Measurements from ENCODE around the gene PTPRN2.

Gene PTPRN2

DNA sequence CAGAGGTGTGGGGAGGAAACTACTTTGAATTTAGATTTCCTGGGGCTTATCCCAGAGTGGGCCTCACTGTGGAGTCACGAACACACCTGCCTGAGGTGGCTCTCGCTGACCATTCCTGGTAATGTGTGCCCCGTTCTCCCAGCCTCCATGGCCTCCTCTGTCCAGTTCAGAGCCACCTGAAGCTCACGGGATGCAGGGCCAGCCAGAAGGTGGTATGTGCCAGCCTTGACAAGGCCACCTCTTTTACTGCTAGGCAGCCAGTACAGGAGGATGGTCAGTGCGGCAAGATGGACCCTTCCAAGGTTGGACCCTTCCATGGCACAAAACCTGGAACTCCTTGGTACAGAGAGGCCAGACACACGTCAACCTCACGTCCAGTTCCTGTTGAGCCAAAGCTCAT lies 1040.5 kb downstream of the PTPRN2 start:
- H3K27ac ChIP-seq = no peak overlapping the region
- no peak for DNase-seq (ENCODE audit: low read depth, low spot score)

DNA sequence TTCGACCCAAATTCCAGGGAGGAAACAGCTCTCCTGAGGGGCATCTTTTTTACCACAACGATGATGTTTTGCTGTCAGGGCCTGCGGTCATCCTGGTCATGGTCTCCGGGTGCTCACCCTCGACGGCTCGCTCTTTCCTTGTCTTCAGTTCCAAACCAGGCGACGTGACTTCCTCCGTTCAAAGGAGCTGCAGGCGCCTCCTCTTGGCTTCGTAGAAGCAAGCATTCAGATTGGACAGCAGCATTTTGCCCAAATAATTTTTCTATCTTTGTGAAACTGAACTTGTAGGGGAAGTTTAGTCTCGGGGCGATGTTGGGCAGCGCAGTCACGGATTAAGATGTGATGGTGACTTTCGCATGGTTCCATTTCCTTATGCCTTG lies 1042.0 kb downstream of the PTPRN2 start:
- DNase-seq (ENCODE audit: low read depth, low spot score) = no peak
- no peak overlapping the region for H3K27ac ChIP-seq

DNA sequence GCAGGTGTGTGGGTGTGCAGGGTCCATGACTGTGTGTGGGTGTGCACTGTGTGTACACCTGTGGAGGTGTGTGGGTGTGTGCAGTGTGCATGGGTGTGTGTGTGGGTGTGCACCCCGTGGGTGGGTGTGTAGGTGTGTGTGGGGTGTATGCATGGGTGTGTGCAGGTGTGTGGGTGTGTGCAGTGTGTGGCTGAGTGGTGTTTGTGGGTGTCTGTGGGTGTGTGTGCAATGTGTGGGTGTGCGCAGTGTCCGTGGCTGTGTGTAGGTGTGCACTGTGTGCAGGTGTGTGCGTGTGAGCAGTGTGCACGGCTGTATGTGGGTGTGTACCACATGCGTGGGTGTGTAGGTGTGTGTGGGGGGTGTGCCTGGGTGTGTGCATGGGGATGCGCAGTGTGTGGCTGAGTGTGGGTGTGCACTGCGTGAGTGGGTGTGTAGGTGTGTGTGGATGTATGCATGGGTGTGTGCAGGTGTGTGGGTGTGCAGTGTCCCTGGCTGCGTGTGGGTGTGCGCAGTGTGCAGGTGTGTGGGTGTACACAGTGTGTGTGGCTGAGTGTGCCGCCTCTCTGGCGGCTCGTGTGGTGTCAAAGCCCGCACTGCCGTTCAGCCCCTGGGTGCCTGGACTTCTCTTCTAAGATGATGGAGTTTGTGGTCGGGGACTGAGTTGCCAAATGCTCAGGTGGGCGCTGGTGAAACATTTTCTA lies 1042.5 kb downstream of the PTPRN2 start:
- no peak overlapping the region for H3K27ac ChIP-seq
- DNase-seq (ENCODE audit: low read depth, low spot score) = no peak

DNA sequence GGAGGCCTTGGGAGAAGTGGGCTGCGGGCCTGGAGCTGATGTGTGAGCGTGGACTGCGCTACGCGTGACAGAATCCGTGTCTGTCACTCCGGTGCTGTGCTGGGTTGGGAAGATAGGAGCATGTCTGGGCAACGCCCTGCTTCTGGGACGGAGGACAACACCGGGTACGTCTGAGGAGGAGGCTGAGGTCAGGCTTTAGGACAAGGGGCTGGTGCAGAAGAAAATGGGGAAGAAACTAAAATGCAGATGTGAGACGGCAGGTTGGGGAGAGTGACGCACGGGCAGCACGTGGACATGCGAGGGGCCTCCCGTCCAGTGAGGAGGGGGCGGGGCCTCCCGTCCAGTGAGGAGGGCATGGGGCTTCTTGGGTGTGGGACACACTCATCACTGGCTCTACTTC lies 1043.4 kb downstream of the PTPRN2 start:
- DNase-seq (ENCODE audit: low read depth, low spot score) = no peak
- no peak overlapping the region for H3K27ac ChIP-seq

DNA sequence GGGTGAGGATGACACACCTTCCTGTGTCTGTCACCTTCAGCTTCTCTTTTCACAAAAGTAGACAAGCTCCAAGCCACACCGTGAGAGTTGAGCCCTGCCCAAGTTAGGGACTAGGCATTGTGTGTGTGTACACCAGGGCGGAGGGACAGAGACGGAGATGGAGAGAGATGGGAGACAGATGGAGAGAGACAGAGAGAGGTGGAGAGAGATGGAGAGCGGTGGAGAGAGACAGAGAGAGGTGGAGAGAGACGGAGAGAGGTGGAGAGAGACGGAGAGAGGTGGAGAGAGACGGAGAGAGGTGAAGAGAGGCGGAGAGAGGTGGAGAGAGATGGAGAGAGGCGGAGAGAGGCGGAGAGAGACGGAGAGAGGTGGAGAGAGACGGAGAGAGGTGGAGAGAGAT lies 1043.8 kb downstream of the PTPRN2 start:
- H3K27ac ChIP-seq = no peak overlapping the region
- no peak for DNase-seq (ENCODE audit: low read depth, low spot score)

DNA sequence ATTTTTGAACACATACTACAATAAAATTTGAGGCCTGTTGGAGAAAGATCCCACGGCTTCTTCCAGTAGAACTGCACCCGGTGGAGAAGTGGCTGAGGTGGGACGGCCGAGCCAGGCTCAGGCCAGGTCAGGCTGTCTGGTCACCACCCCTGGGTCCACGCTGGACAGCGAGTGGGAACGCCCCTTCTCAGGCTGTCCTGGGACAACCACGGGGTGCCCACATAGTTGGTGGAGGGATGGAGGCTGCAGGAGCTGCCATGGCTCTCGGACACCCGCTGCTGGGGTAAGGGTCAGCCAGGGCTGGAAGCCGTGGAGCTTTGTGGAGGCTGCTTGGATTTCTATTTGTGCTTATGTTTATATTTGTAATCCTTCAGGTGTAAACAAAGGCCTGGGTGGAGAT lies 1044.3 kb downstream of the PTPRN2 start:
- no peak overlapping the region for H3K27ac ChIP-seq
- no peak for DNase-seq (ENCODE audit: low read depth, low spot score)

DNA sequence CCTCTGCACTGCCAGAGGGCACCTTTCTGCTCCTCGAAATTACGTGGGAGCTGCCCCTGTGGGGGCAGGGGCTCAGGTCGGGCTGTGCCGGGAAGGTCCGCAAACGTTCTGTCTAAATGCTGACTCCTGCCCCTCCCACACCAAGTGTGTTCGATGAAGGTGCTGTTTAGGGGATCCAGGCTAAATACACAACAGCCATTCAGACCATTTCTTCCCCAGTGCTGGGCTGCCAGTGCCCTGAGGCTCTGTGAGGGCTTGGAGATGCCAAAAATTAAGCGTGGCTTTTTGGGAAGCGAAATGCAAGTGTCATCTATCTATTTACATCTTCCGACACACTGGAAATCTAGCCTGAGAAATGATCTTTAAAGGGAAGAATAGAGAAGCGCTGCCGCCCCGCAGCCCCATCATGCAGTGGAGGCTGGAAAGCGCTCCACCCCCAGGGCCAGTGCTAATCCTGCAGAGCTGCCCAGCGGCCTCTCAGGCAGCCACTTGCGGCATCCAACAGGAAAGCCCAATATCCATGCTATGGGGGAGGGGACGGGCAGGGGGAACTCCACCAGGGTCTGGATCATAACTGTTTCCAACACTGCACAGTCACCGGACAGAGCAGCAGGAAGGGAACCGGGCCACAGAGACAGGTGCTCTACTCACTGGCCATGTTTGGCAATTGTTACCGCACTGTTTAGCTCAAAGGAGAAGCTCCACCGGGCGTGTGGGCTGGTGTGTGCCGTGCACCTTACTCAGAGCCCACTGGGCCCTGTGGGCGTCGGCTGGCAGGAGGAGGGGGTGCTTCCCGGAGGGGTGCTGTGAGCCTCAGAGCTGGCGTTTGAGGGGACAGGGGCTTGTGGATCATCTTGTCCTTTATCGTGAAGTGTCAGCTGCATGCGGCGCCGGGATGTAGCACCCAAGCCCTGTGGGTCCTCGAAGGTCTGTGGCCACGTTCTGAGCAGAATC lies 1045.3 kb downstream of the PTPRN2 start:
- no peak for DNase-seq (ENCODE audit: low read depth, low spot score)
- no peak overlapping the region for H3K27ac ChIP-seq

DNA sequence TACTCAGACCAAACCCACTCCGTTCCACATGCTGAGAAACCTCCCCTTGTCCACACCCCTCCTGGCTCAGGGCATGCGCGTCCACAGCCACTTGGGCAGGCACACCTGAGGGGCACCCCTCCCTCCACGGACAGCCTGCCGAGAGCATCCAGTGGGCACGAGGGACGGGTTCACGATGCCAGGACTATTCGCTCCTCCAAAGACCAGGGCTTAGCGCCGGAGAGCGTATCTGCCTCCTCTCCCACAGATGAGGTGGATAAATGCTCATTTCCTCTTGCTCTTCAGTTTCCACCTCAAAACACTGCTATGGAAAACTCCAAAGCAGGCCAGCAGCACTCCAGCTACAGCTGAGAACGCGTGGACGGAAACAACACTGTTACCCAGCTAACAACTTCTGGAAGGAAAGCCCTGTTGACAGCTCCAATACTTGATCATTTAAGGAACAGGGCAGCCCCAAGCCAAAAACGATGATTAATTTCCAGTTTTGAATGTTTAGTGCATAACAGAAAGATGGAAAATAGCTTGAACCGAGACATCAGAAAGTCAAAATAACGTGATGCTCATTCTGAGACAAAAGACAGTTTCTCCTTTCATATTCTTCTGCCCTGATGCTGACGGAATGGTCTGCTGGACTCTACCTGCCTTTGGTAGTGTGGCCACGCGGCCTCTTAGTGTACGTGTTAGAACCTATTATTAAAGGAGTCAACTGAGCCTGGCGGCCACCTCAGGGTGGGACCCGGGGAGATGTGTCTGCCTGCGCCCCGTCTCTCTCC lies 1046.1 kb downstream of the PTPRN2 start:
- H3K27ac ChIP-seq = no peak overlapping the region
- no peak for DNase-seq (ENCODE audit: low read depth, low spot score)

DNA sequence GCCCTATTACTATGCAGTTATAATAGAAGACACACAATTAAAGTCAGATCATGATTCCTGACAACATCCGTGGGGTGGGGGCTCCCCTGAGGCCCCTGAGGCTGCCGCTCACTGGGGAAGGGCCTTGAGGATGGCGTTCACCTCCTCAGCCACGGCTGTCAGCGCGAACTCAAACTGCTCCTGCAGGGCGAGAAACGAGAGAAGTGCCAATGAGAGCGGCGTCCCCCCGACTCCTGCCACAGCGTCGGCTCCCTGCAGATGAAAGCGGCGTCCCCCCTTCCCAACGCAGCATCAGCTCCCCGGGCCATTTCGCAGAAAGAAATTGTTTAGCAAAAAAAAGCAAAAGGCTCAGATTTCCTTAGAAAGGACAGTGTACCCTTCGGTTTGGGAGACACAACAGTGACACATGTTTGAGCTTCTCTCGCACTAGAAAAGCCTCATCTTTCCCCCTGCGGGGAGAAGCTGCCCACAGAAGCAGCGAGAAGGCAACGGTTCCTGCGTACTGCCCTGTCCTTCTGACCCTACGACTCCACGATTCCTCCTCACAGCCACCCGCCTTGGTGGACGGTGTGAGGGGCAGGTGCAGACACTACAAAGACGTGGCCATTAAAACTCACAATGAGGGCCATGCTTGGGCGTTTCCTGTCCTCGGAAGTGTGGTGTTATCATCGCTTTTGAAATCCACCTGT lies 1046.9 kb downstream of the PTPRN2 start:
- DNase-seq (ENCODE audit: low read depth, low spot score) = no peak
- no peak overlapping the region for H3K27ac ChIP-seq

DNA sequence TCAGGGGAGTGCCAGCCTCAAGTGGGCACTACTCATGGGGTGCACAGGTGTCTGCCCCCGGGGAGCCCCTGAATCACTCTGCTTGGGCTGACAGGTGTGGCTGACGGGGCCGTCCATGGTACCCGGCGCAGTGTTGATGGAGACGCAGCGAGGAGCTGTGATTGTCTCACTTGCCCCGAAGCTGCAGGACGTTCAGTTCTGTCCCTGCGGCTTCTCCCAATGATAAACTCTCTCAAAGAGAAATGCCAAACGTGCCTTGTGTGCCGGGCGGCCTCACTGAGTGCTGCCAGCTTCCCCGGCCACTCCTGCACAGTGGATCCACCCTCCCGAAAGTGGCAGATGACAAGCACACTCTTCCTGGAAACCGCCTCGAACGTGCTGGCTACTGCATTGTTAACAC lies 1047.6 kb downstream of the PTPRN2 start:
- no peak for DNase-seq (ENCODE audit: low read depth, low spot score)

DNA sequence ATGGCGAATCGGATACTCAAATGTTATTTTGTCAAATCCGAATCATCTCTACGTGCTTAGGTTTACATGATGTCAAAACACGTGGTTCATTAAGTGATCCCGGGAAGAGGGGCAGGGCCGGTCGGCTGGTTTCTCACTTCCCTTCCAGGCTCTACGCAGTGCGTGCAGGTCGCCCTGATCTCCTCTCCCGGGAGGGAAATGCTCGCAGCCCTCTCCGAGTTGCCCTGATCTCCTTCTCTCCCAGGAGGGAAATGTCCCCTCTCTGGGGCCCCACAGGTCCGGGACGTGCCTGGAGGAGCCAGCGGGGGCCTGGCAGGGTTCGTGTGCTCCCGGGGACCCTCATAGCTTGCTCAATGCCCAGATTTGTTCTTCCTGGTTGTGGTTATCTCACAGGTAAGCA lies 1048.1 kb downstream of the PTPRN2 start:
- DNase-seq (ENCODE audit: low read depth, low spot score) = no peak
- H3K27ac ChIP-seq = no peak overlapping the region

More for the DNA sequence above, 1047.6 kb downstream of the PTPRN2 start:
- no peak overlapping the region for H3K27ac ChIP-seq

DNA sequence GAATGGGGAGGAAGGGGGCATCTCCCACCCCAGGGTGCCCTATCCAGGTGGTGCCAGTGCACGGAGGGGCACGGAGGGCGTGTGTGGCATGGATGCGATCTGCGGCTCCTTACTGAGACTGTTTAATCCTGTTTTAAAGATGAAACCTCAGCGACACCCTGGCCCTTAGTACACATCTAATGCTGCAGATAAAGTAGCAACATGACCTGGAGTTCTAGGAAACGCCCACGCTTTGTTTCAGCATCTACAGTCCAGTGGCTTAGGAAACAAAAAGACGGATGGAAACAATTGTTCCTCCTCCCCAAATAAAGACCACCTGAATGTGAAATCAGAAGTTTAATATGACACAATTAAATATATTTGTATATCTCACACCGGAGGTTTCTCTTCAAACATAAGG lies 1048.9 kb downstream of the PTPRN2 start:
- no peak overlapping the region for H3K27ac ChIP-seq
- no peak for DNase-seq (ENCODE audit: low read depth, low spot score)

DNA sequence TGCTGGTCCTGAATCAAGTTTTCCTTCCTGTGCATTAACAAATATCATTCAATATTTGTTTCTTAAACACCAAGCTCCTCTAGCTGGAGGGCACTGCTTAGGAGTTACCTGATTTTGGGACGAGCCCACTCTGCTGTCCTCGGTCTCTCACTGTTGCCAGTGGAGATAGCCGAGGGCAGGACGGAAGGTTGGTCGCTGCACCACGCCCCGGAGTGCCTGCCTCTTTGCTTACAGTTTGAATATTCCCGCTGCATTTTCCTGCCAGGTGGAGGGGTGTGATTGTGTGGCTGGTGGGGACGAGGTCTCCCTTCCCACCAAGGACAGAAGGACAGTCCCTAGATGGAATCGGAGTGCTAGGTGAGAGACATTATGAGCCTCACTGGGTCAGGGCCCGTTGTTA lies 1049.3 kb downstream of the PTPRN2 start:
- H3K27ac ChIP-seq = no peak overlapping the region
- no peak for DNase-seq (ENCODE audit: low read depth, low spot score)

DNA sequence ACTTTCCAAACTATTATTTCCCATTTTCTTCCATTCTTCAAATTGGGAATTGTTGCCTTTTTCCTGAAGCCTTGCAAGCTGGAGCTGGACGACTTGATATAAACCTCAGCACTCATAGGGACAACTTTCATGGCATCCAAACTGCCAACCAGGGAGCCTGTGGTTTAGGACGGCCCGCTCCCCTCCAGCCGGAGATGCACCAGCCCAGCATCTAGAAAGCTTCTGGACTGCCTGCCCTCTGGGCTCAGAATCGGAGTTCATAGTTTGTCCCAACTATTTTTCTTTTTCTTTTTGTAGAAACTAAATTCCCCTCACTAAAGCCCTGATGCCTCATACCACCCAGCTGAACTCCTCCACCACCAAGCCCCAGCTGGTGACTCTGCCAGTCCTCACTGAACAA lies 1050.6 kb downstream of the PTPRN2 start:
- DNase-seq (ENCODE audit: low read depth, low spot score) = no peak
- H3K27ac ChIP-seq = no peak overlapping the region

DNA sequence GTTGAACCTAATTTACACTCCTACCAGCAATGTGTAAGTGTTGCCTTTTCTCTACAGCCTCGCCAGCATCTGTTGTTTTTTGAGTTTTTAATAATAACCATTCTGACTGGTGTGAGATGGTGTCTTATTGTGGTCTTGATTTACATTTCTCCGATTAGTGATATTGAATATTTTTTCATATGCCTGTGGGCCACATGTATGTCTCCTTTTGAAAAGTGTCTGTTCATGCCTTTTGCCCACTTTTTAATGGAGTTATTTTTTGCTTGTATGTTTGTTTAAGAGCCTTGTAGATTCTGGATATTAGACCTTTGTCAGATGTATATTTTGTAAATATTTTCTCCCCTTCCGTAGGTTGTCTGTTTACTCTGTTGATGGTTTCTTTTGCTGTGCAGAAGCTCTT lies 1055.6 kb downstream of the PTPRN2 start:
- no peak overlapping the region for H3K27ac ChIP-seq
- DNase-seq (ENCODE audit: low read depth, low spot score) = no peak

DNA sequence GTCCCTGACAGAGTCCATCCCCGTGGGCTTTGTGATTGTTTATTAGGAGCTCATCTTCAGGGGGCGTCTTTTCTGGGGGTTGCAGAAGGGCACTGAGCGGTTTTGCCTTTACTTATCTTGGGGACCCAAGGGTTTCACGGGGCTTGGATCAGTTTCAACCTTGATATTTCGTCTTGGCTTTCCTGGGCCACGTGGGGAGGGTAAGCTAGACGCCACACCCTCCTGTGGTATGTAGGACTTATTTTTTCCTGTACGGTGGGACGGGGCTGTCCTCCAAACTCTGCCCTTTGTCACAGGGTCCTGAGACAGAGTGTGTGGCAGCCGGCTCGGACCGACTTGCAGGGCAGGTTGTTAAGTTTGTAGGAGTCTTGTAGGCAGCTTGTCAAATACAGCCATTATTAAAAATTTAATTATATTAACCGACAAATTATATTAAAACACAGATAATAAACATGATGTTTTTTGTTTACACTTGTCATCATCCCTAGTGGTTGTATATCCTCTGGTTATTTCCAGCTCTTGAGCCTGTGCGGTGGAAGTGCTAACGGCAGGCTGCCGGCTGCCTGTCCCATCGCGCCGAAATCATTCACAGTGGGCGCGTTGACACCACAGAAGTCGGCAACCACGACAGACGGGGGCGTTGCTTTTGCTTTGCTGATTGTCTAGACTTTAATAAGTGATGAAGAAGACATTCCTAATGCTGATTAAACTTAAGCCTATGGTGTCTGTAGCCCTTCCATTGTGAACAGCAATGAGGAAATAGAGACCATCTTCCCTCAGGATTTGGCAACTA lies 1057.7 kb downstream of the PTPRN2 start:
- H3K27ac ChIP-seq = no peak overlapping the region
- no peak for DNase-seq (ENCODE audit: low read depth, low spot score)

DNA sequence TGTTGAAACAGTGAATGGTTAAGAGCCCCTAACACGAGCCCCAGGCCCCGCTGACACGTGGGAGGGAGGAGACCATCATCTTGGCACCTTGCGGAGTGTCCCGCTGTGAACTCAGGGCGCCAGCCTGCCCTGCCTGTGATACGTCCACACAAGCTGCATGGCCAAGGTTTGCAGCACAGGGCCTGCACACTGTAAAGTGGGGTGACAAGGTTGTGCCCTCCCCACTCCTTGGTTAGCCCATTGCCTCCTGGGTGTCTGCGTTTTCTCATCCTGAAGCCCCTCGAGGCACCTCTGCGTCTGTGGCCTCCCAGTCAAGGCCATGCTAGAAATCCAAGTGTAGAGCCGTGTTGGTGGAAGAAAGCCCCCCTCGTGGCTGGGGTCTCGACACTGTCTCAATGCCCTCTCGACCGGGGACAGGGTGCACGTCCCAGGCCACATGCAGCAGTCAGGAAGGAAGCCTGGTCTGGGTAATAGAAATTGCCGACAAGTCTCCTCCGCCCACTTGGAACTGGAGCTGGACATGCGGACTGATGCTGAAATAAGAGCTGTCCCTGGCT lies 1058.8 kb downstream of the PTPRN2 start:
- no peak overlapping the region for H3K27ac ChIP-seq
- no peak for DNase-seq (ENCODE audit: low read depth, low spot score)

DNA sequence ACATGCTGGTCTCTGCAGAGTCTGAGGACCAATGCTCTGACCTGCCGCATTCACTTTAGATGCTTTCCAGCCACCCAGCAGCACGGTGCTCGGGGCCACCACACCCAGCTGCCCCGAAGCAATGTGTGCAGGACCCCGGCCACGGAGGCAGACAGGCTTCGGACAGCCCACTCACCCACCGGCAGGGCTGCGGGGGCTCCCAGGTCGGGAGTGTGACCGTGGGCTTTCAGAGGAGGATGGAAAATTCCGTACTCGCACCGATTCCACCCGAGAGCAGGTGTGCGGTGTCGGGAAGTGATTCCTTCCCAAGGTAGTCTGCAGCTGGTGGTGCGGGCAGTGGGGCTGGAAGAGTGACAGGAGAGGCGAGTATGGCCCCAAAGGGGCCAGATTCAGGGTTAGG lies 1059.9 kb downstream of the PTPRN2 start:
- H3K27ac ChIP-seq = no peak overlapping the region
- DNase-seq (ENCODE audit: low read depth, low spot score) = no peak

DNA sequence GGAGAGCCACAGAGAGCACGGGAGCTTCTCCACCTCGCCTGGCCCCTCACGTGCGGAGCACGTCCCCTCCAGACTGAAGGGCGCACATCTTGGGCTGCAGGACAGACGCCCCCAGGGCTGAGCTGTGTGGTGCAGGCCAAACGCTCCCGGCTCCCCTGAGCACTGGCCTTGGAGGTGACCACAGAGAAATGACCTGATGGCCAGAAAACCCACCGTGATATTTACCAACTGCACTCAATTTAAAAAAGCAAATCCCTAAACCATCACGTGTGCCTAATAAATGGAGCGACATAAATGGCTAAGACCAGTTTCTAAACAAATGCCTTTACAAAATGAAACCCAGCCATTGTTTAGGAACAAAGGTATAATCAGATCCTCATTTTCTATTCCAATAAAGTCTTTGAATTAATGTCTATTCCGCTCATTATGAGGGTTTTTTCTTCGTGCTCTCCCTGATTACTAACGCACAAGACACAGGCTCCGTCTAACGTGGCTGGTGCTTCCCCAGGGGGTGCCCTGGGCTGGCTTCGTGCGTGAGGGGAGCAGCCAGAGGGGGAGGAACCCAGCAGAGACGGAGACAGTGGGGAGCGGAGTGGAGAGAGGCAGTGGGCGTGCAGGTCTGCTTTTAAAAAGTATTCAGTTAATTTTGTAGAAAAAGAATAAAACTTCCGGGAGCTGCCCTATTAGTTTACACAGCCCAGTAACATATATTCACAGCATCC lies 1060.5 kb downstream of the PTPRN2 start:
- no peak for DNase-seq (ENCODE audit: low read depth, low spot score)
- no peak overlapping the region for H3K27ac ChIP-seq

Measured in epithelial cell of prostate (primary cell).